Sigmoid colon (tissue), 4 donors: Measurements from ENCODE around the gene TGM6.

Experiments used
- EP300 ChIP-seq, 4 donors: sonication (generic); formaldehyde crosslinking; IDR thresholded peaks; one replicate each; pipeline ENCODE4 v1.6.1; 2017; ENCODE audit warnings: antibody characterized with exemption in 4 of 4
- POLR2A ChIP-seq, 2 donors: fragments of 450-650 bp; IDR thresholded peaks; one replicate each; pipeline ENCODE4 v1.6.1; 2016; ENCODE audit warnings: antibody characterized with exemption in 2 of 2, mild to moderate bottlenecking in 2 of 2, moderate library complexity in 2 of 2
- POLR2AphosphoS5 ChIP-seq, 4 donors: sonication (generic); formaldehyde crosslinking; IDR thresholded peaks; one replicate each; pipeline ENCODE4 v1.6.1; 2017; ENCODE audit warnings: antibody characterized with exemption in 4 of 4
- TF ChIP-seq, protein P1 (sequence below), 4 experiments: fragments of 450-650 bp in 3 of 4; fragments of 200-600 bp in 1 of 4; IDR thresholded peaks; one replicate each; pipeline ENCODE4 v1.5.1; 2016 to 2019; ENCODE audit warnings: antibody characterized with exemption in 4 of 4, mild to moderate bottlenecking in 3 of 4, moderate library complexity in 2 of 4

DNA sequence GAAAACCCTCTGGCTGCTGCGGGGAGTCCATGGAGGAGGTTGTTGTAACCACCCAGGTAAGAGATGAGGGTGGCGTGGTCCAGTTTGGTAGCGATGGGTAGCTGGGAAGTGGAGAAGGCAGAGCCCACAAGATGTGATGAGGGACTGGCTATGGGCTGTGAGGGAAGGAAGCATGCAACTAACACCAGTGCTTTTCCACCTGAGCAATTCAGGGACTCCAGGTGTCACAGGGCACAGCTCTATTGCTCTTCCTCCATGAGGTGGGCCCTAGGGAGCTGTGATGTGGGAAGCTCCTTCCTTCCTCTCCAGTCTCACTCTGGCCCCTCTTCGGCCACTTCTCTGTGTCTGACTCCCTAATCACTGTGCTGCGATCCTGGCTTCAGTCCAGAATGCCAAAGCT, 32.4 kb upstream of the TGM6 start:
- TF ChIP-seq POLR2A (IDR thresholded peaks at IDR 0.05): no peak
- TF ChIP-seq, protein P1, sequence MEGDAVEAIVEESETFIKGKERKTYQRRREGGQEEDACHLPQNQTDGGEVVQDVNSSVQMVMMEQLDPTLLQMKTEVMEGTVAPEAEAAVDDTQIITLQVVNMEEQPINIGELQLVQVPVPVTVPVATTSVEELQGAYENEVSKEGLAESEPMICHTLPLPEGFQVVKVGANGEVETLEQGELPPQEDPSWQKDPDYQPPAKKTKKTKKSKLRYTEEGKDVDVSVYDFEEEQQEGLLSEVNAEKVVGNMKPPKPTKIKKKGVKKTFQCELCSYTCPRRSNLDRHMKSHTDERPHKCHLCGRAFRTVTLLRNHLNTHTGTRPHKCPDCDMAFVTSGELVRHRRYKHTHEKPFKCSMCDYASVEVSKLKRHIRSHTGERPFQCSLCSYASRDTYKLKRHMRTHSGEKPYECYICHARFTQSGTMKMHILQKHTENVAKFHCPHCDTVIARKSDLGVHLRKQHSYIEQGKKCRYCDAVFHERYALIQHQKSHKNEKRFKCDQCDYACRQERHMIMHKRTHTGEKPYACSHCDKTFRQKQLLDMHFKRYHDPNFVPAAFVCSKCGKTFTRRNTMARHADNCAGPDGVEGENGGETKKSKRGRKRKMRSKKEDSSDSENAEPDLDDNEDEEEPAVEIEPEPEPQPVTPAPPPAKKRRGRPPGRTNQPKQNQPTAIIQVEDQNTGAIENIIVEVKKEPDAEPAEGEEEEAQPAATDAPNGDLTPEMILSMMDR (IDR thresholded peaks at IDR 0.05): no peak
- no peak for TF ChIP-seq EP300 (IDR thresholded peaks at IDR 0.05)
- no peak for TF ChIP-seq POLR2AphosphoS5 (IDR thresholded peaks at IDR 0.05)
